Measurements from ENCODE around the gene GPC5.

Gene GPC5

DNA sequence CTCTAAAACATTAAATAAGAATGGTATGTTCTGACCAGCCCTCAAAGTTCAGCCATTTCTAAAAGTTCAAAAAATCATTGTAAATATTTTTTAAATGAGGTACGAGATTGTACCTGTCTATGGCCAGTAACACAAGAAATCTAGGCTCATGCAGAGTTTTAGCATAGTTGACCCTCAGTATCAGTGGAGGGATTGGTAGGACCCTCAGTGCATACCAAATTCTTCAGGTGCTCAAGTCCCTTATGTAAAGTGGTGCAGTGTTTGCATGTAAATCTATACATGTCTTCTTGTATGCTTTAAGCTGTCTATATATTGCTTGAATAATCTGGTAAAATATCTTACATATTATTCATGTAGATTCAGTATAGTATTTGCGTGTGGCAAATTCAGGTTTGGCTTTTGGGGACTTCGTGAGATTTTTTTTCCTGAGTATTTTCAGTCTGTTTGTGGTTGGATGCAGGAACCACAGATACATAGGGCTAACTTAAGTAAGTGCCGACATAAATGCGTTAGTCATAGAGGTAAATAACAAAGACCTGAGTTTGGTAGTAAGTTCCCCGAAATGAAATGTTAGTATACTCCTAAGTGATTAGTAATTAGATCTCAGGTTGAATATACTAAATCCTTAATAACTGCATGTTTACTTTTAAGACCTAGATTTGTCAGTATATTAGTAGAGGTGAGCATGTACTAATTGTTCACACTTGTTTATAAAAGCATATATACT lies 43.2 kb upstream of the GPC5 start:
- no peak overlapping the region for H3K4me3 ChIP-seq (ENCODE audit: low read depth, low read length)
- no peak for TF ChIP-seq CTCF (conservative IDR thresholded peaks at IDR 0.05; ENCODE audit: low read depth, low read length)

GRCh38 chr13:91355826-91356710 lies 42.4 kb upstream of the GPC5 start:
- no peak overlapping the region for H3K4me3 ChIP-seq (ENCODE audit: low read depth, low read length)
- no peak for TF ChIP-seq CTCF (conservative IDR thresholded peaks at IDR 0.05; ENCODE audit: low read depth, low read length)
- no peak for DNase-seq (ENCODE audit: low read depth)

More for the DNA sequence above, 43.2 kb upstream of the GPC5 start:
- DNase-seq (ENCODE audit: low read depth) = no peak

- no peak overlapping the region for H3K4me3 ChIP-seq (ENCODE audit: low read depth, low read length)
- no peak for TF ChIP-seq CTCF (conservative IDR thresholded peaks at IDR 0.05; ENCODE audit: low read depth, low read length)
- no peak for DNase-seq (ENCODE audit: low read depth)
Observed at GRCh38 chr13:91356919-91357612, 41.4 kb upstream of the GPC5 start.

- no peak overlapping the region for H3K4me3 ChIP-seq (ENCODE audit: low read depth, low read length)
- no peak for TF ChIP-seq CTCF (conservative IDR thresholded peaks at IDR 0.05; ENCODE audit: low read depth, low read length)
- no peak for DNase-seq (ENCODE audit: low read depth)
Observed at GRCh38 chr13:91357613-91358386, 40.6 kb upstream of the GPC5 start.

GRCh38 chr13:91358387-91358782 lies 40.0 kb upstream of the GPC5 start:
- H3K4me3 ChIP-seq (ENCODE audit: low read depth, low read length) = no peak overlapping the region
- DNase-seq (ENCODE audit: low read depth) = no peak
- no peak for TF ChIP-seq CTCF (conservative IDR thresholded peaks at IDR 0.05; ENCODE audit: low read depth, low read length)

- no peak for TF ChIP-seq CTCF (conservative IDR thresholded peaks at IDR 0.05; ENCODE audit: low read depth, low read length)
- H3K4me3 ChIP-seq (ENCODE audit: low read depth, low read length) = no peak overlapping the region
- no peak for DNase-seq (ENCODE audit: low read depth)
Observed at GRCh38 chr13:91359111-91359510, 39.3 kb upstream of the GPC5 start.

Measured in choroid plexus epithelial cell (primary cell).